ENCODE data around the gene CCNL2. TPM values are rescaled to one million over a fixed set of nuclear protein-coding genes. Genes with fewer than 3 reads are reported as not detected.

The CCNL2 gene
- total RNA-seq, 2 experiments from 2014 or later: 274 to 281 TPM

GRCh38 chr1:1381294-1381693, 17.8 kb downstream of the CCNL2 start:
- no peaks in the 10 kb centered on the region for H3K9me3 Mint-ChIP-seq
- no peak overlapping the region for H3K4me3 Mint-ChIP-seq
- no peak for TF ChIP-seq CTCF (IDR thresholded peaks at IDR 0.05)
- DNase-seq: no peak
- H3K4me1 ChIP-seq (ENCODE audit: insufficient read depth, low read length): peaks cover under 1% of the 10 kb centered on the region
- H3K4me3 ChIP-seq (ENCODE audit: low read length): no peak overlapping the region
- H3K27ac Mint-ChIP-seq: no peak overlapping the region
- intact Hi-C loops (cut with DNase I, micrococcal nuclease): no loop called here
- H3K27ac ChIP-seq (ENCODE audit: low read depth in 1 of 2, low read length in 2 of 2): no peak overlapping the region
- ChIA-PET POLR2A (interaction anchor here (0.6 kb wide), 1 partner anchor 40 kb away, joined by 4 read pairs; the partner anchor contains the start of gene ANKRD65), CTCF (no interaction called here)
- peaks cover 7% of the 10 kb centered on the region for H3K36me3 Mint-ChIP-seq (ENCODE audit: low read depth)
- no peaks in the 10 kb centered on the region for H3K4me1 Mint-ChIP-seq (ENCODE audit: low read depth)
- no peaks in the 10 kb centered on the region for H3K9me3 ChIP-seq (ENCODE audit: control insufficient read depth in 1 of 2, insufficient read depth in 1 of 2, low read length in 2 of 2)
- H3K36me3 ChIP-seq (ENCODE audit: insufficient read depth, low read length): peaks cover 12% of the 10 kb centered on the region
- no peaks in the 10 kb centered on the region for H3K27me3 Mint-ChIP-seq
- no peaks in the 10 kb centered on the region for H3K27me3 ChIP-seq (ENCODE audit: control insufficient read depth in 1 of 2, insufficient read depth in 2 of 2, low read length in 2 of 2)
- no peak for ATAC-seq (ENCODE audit: poor library complexity)

GRCh38 chr1:1380860-1381259, 18.3 kb downstream of the CCNL2 start:
- no peak overlapping the region for H3K4me3 Mint-ChIP-seq
- Histone ChIP-seq H3K27me3 (ENCODE audit: control insufficient read depth in 1 of 2, insufficient read depth in 2 of 2, low read length in 2 of 2) (no peaks in the 10 kb centered on the region), H3K4me3 (ENCODE audit: low read length) (no peak overlapping the region), H3K27ac (ENCODE audit: low read depth in 1 of 2, low read length in 2 of 2) (no peak overlapping the region), H3K9me3 (ENCODE audit: control insufficient read depth in 1 of 2, insufficient read depth in 1 of 2, low read length in 2 of 2) (no peaks in the 10 kb centered on the region), H3K36me3 (ENCODE audit: insufficient read depth, low read length) (peaks cover 8% of the 10 kb centered on the region), H3K4me1 (ENCODE audit: insufficient read depth, low read length) (peaks cover 5% of the 10 kb centered on the region)
- no peaks in the 10 kb centered on the region for H3K27me3 Mint-ChIP-seq
- H3K4me1 Mint-ChIP-seq (ENCODE audit: low read depth): no peaks in the 10 kb centered on the region
- H3K27ac Mint-ChIP-seq: no peak overlapping the region
- ChIA-PET POLR2A (interaction anchor here (0.6 kb wide), 1 partner anchor 40 kb away, joined by 4 read pairs; the partner anchor contains the start of gene ANKRD65), CTCF (no interaction called here)
- ATAC-seq (ENCODE audit: poor library complexity): no peak
- no peaks in the 10 kb centered on the region for H3K9me3 Mint-ChIP-seq
- intact Hi-C loops (cut with DNase I, micrococcal nuclease): no loop called here
- peaks cover 3% of the 10 kb centered on the region for H3K36me3 Mint-ChIP-seq (ENCODE audit: low read depth)
- no peak for DNase-seq
- TF ChIP-seq CTCF (IDR thresholded peaks at IDR 0.05): no peak

- ChIA-PET POLR2A (interaction anchor here (1.5 kb wide), 1 partner anchor 21 kb away, joined by 7 read pairs; the partner anchor contains the start of gene CCNL2), CTCF (no interaction called here)
- Mint-ChIP-seq H3K4me3 (no peak overlapping the region), H3K9me3 (no peaks in the 10 kb centered on the region), H3K27ac (no peak overlapping the region), H3K36me3 (ENCODE audit: low read depth) (peaks cover 10% of the 10 kb centered on the region), H3K27me3 (no peaks in the 10 kb centered on the region), H3K4me1 (ENCODE audit: low read depth) (peaks cover 19% of the 10 kb centered on the region)
- H3K9me3 ChIP-seq (ENCODE audit: control insufficient read depth in 1 of 2, insufficient read depth in 1 of 2, low read length in 2 of 2): no peaks in the 10 kb centered on the region
- ATAC-seq (ENCODE audit: poor library complexity): no peak
- no peak overlapping the region for H3K4me3 ChIP-seq (ENCODE audit: low read length)
- no peaks in the 10 kb centered on the region for H3K27me3 ChIP-seq (ENCODE audit: control insufficient read depth in 1 of 2, insufficient read depth in 2 of 2, low read length in 2 of 2)
- no peak for TF ChIP-seq CTCF (IDR thresholded peaks at IDR 0.05)
- H3K4me1 ChIP-seq (ENCODE audit: insufficient read depth, low read length): peaks cover 30% of the 10 kb centered on the region
- intact Hi-C loops (cut with DNase I, micrococcal nuclease): loop anchor here in 1 of 2 experiments (10.0 kb wide), 1 partner anchor 73 kb away; the partner anchor contains the start of genes ACAP3 and PUSL1
- peaks cover 8% of the 10 kb centered on the region for H3K36me3 ChIP-seq (ENCODE audit: insufficient read depth, low read length)
- no peak overlapping the region for H3K27ac ChIP-seq (ENCODE audit: low read depth in 1 of 2, low read length in 2 of 2)
- no peak for DNase-seq
Observed at GRCh38 chr1:1377540-1378205, 21.5 kb downstream of the CCNL2 start.

Measured in CD4-positive, alpha-beta T cell (primary cell).